ENCODE measurements around the gene IDH1. TPM values are rescaled to one million over a fixed set of nuclear protein-coding genes. Genes with fewer than 3 reads are reported as not detected.

IDH1 gene
- total and polyA plus RNA-seq, 10 of the 15 experiments (the other 5 are each of a cell fraction or from before 2014, with no cell fraction given): 39.0 to 114 (median 55.0) TPM

DNA sequence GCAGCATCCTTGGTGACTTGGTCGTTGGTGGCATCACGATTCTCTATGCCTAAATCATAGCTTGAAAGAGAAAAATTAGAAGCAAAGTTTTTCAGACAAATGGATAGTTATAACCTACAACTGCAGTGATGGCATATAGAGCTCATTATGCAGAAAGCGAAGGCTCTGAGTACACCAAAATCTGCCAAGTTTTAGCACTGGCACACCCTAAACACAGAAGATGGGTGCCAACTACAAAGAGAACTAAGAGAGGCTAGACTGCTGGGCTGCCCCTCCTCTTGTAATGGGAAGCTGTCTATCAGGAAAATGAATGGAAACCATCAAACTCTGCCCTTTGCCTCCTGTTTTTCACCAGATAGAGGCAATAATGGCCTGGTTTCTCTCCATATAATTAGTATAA, 6.3 kb downstream of the IDH1 start (continued):
- TF ChIP-seq POLR2A (IDR thresholded peaks at IDR 0.05; ENCODE audit: low read depth, low read length): no peak

DNA sequence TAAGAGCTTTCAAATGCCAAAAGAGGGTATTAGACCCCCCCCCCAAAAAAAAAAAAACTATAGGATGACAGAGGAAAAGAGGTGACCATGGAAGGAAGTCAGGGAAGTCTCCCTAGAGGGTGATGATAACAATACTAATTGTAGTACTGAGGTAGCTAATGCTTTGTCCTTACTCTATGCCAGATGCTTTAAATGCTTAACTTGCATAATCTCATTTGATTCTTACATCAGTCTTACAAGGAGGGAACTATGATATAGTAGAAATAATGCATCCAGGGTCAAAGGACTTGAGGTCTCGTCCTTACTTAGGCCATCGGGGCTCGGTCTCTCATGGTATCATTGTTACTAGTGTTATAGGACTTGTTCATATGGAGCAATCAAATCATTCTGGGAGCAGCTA, 9.1 kb downstream of the IDH1 start:
- ATAC-seq (no peak), FAIRE-seq (no peak), DNase-seq (ENCODE audit: low read depth, low spot score) (no peak)
- peaks cover 2 to 24% of the 10 kb centered on the region in 2 experiments; a peak in 3 of 4 replicates for H3K36me3 ChIP-seq (ENCODE audit: control insufficient read depth in 2 of 2, insufficient read depth in 2 of 2, low read length in 1 of 2)
- no TSS peak for BruUV-seq (replicated peaks)
- H3K4me3 ChIP-seq: no peak overlapping the region
- ChIA-PET SMC1A (ENCODE audit: uncharacterized antibody, unreplicated experiment) (interaction anchor here (0.5 to 1.4 kb wide), 3 partner anchors 11 to 144 kb away, joined by 3 read pairs; no protein-coding TSS in a partner anchor), CTCF (interaction anchor here (2.2 kb wide), 1 partner anchor 12 kb away, joined by 5 read pairs; no protein-coding TSS in a partner anchor), POLR2A (interaction anchor here (0.6 kb wide), 1 partner anchor 27 kb away, joined by 6 read pairs; no protein-coding TSS in a partner anchor), RAD21 (ENCODE audit: unreplicated experiment) (no interaction called here)
- in situ Hi-C loops (cut with MboI) (no loop called here), intact Hi-C loops (cut with micrococcal nuclease; ENCODE audit: unreplicated experiment) (no loop called here)
- H3K27ac ChIP-seq (ENCODE audit: control insufficient read depth, insufficient read depth): no peak overlapping the region
- 100% methylated on average over 3 of the region's 3 CpGs for WGBS (ENCODE audit: insufficient coverage, insufficient replicate concordance, low lambda C conversion rate, missing lambda C conversion rate)
- H3K4me1 ChIP-seq (ENCODE audit: control insufficient read depth, insufficient read depth, low read length): no peaks in the 10 kb centered on the region
- no peaks in the 10 kb centered on the region for H3K79me2 ChIP-seq (ENCODE audit: control insufficient read depth, insufficient read depth, low read length)
- H3K27me3 ChIP-seq (replicated peaks in 1 of 2; ENCODE audit: control insufficient read depth in 2 of 2, insufficient read depth in 2 of 2, low read length in 1 of 2): no peaks in the 10 kb centered on the region
- no peak overlapping the region for H3K4me2 ChIP-seq (ENCODE audit: control insufficient read depth, insufficient read depth)
- H4K20me1 ChIP-seq (ENCODE audit: control insufficient read depth, insufficient read depth): no peaks in the 10 kb centered on the region
- H3K9me3 ChIP-seq (replicated peaks; ENCODE audit: control insufficient read depth, insufficient read depth, low read length): no peaks in the 10 kb centered on the region
- no peak overlapping the region for H2AFZ ChIP-seq (ENCODE audit: control insufficient read depth, low read depth, low read length)
- H3K9ac ChIP-seq (ENCODE audit: control insufficient read depth, insufficient read depth, low read length): no peak overlapping the region
- TF ChIP-seq JUNB (IDR thresholded peaks at IDR 0.05) (no peak), ZNF217 (IDR thresholded peaks at IDR 0.05) (no peak), LARP7 (IDR thresholded peaks at IDR 0.05) (no peak), NBN (IDR thresholded peaks at IDR 0.05) (no peak), NR2C2 (IDR thresholded peaks at IDR 0.05; ENCODE audit: borderline replicate concordance, control insufficient read depth, insufficient read length, low read depth) (no peak), ETV6 (conservative IDR thresholded peaks at IDR 0.05 in 1 of 2, IDR thresholded peaks at IDR 0.05 in 1 of 2; ENCODE audit: borderline replicate concordance in 1 of 2, low read depth in 1 of 2) (no peak), NFIC (IDR thresholded peaks at IDR 0.05; ENCODE audit: low read depth, low read length) (no peak), SUZ12 (IDR thresholded peaks at IDR 0.05; ENCODE audit: unreplicated experiment) (no peak), KAT2A (conservative IDR thresholded peaks at IDR 0.05; ENCODE audit: control insufficient read depth, low read depth, low read length) (no peak), RB1 (IDR thresholded peaks at IDR 0.05; ENCODE audit: borderline replicate concordance) (no peak), KDM1A (IDR thresholded peaks at IDR 0.05; ENCODE audit: borderline replicate concordance) (no peak), PAX8 (IDR thresholded peaks at IDR 0.05) (no peak), ZBED1 (IDR thresholded peaks at IDR 0.05; ENCODE audit: borderline replicate concordance) (no peak), SIX5 (IDR thresholded peaks at IDR 0.05; ENCODE audit: low read depth, low read length, severe bottlenecking) (no peak), SMAD5 (IDR thresholded peaks at IDR 0.05; ENCODE audit: low read depth) (no peak)
- TF ChIP-seq, protein P1, sequence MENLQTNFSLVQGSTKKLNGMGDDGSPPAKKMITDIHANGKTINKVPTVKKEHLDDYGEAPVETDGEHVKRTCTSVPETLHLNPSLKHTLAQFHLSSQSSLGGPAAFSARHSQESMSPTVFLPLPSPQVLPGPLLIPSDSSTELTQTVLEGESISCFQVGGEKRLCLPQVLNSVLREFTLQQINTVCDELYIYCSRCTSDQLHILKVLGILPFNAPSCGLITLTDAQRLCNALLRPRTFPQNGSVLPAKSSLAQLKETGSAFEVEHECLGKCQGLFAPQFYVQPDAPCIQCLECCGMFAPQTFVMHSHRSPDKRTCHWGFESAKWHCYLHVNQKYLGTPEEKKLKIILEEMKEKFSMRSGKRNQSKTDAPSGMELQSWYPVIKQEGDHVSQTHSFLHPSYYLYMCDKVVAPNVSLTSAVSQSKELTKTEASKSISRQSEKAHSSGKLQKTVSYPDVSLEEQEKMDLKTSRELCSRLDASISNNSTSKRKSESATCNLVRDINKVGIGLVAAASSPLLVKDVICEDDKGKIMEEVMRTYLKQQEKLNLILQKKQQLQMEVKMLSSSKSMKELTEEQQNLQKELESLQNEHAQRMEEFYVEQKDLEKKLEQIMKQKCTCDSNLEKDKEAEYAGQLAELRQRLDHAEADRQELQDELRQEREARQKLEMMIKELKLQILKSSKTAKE (IDR thresholded peaks at IDR 0.05; ENCODE audit: low read depth, poor library complexity, severe bottlenecking): no peak
- TF ChIP-seq, protein P2, sequence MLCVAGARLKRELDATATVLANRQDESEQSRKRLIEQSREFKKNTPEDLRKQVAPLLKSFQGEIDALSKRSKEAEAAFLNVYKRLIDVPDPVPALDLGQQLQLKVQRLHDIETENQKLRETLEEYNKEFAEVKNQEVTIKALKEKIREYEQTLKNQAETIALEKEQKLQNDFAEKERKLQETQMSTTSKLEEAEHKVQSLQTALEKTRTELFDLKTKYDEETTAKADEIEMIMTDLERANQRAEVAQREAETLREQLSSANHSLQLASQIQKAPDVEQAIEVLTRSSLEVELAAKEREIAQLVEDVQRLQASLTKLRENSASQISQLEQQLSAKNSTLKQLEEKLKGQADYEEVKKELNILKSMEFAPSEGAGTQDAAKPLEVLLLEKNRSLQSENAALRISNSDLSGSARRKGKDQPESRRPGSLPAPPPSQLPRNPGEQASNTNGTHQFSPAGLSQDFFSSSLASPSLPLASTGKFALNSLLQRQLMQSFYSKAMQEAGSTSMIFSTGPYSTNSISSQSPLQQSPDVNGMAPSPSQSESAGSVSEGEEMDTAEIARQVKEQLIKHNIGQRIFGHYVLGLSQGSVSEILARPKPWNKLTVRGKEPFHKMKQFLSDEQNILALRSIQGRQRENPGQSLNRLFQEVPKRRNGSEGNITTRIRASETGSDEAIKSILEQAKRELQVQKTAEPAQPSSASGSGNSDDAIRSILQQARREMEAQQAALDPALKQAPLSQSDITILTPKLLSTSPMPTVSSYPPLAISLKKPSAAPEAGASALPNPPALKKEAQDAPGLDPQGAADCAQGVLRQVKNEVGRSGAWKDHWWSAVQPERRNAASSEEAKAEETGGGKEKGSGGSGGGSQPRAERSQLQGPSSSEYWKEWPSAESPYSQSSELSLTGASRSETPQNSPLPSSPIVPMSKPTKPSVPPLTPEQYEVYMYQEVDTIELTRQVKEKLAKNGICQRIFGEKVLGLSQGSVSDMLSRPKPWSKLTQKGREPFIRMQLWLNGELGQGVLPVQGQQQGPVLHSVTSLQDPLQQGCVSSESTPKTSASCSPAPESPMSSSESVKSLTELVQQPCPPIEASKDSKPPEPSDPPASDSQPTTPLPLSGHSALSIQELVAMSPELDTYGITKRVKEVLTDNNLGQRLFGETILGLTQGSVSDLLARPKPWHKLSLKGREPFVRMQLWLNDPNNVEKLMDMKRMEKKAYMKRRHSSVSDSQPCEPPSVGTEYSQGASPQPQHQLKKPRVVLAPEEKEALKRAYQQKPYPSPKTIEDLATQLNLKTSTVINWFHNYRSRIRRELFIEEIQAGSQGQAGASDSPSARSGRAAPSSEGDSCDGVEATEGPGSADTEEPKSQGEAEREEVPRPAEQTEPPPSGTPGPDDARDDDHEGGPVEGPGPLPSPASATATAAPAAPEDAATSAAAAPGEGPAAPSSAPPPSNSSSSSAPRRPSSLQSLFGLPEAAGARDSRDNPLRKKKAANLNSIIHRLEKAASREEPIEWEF (IDR thresholded peaks at IDR 0.05; ENCODE audit: insufficient replicate concordance, low read depth, low read length): no peak
